ENCODE data around the gene FBXO31. TPM values are rescaled to one million over a fixed set of nuclear protein-coding genes. Genes with fewer than 3 reads are reported as not detected.
A peak's percentile ranks its signal among the peaks of the same experiment; 100 is the strongest.

FBXO31 gene
- total RNA-seq, 2 donors from 2014 or later, result 18.6 to 22.1 TPM

DNA sequence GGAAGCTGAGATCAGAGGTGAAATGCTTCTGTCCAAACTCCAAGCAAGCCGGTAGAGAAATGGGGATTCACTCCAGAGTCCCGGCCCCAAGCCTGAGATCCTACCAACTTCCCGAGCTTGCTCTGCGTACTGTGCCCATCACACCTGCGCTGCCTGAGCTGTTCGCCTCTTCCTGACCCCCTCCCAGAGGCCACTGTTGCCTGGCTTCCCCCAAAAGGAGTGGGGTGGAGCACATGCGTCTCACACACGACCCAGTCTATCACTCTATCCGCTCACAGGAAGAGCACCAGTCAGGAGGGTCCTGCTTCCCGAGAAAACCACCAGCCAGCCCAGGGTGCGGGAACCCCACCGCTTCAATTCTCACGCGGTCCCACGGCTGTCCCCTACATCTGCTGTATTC is 52.9 kb downstream of the FBXO31 start:
- H3K9me3 Mint-ChIP-seq, result no peaks in the 10 kb centered on the region

DNA sequence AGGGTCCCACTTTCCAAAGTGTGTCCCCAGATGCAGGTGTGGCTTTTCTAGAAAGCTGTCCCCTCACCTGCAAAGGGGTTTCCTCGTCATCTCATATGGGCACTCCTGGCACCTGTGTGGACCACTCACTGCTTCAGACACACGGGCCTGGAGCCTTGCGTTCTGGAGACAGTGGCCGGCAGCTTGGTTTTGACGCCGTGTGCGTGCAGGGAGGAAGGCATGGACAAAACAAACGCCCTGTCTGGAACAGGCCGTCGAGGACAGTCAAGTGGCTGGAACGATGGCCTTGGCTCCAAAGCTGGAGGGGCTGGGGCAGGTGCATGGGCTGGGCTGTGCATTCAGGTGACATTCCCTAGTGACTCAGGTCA is 53.3 kb downstream of the FBXO31 start:
- H3K4me3 Mint-ChIP-seq, result no peak overlapping the region
- no peak overlapping the region for H3K27ac ChIP-seq (ENCODE audit: low read depth, low read length)
- no peaks in the 10 kb centered on the region for H3K9me3 ChIP-seq (ENCODE audit: control insufficient read depth, low read length)
- no peak for DNase-seq
- no peak overlapping the region for H3K27ac Mint-ChIP-seq
- H3K4me1 ChIP-seq (ENCODE audit: control insufficient read depth, insufficient read depth, low read length), result no peaks in the 10 kb centered on the region
- 94% methylated on average over 6 to 11 of the region's 11 CpGs for WGBS, 2 experiments (ENCODE audit: insufficient coverage in 1 of 2, insufficient read length in 1 of 2)
- no peaks in the 10 kb centered on the region for H3K4me1 Mint-ChIP-seq
- H3K27me3 Mint-ChIP-seq (ENCODE audit: insufficient read depth), result no peaks in the 10 kb centered on the region
- H3K4me3 ChIP-seq (ENCODE audit: low read length), result no peak overlapping the region
- H3K36me3 ChIP-seq (ENCODE audit: control insufficient read depth, insufficient read depth, low read length), result peaks cover 14% of the 10 kb centered on the region
- peaks cover 23% of the 10 kb centered on the region for H3K36me3 Mint-ChIP-seq (ENCODE audit: low read depth)
- no peaks in the 10 kb centered on the region for H3K27me3 ChIP-seq (ENCODE audit: control insufficient read depth, insufficient read depth, low read length, poor library complexity, severe bottlenecking)
- TF ChIP-seq, protein P1, sequence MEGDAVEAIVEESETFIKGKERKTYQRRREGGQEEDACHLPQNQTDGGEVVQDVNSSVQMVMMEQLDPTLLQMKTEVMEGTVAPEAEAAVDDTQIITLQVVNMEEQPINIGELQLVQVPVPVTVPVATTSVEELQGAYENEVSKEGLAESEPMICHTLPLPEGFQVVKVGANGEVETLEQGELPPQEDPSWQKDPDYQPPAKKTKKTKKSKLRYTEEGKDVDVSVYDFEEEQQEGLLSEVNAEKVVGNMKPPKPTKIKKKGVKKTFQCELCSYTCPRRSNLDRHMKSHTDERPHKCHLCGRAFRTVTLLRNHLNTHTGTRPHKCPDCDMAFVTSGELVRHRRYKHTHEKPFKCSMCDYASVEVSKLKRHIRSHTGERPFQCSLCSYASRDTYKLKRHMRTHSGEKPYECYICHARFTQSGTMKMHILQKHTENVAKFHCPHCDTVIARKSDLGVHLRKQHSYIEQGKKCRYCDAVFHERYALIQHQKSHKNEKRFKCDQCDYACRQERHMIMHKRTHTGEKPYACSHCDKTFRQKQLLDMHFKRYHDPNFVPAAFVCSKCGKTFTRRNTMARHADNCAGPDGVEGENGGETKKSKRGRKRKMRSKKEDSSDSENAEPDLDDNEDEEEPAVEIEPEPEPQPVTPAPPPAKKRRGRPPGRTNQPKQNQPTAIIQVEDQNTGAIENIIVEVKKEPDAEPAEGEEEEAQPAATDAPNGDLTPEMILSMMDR (conservative IDR thresholded peaks at IDR 0.05), result no peak
- no peak overlapping the region for H3K9ac ChIP-seq (ENCODE audit: extremely low read depth, low read length, poor library complexity, severe bottlenecking)
- no peaks in the 10 kb centered on the region for H3K9me3 Mint-ChIP-seq

More for the DNA sequence above, 52.9 kb downstream of the FBXO31 start:
- Histone ChIP-seq H3K9ac (ENCODE audit: extremely low read depth, low read length, poor library complexity, severe bottlenecking) (no peak overlapping the region), H3K4me1 (ENCODE audit: control insufficient read depth, insufficient read depth, low read length) (no peaks in the 10 kb centered on the region), H3K27ac (ENCODE audit: low read depth, low read length) (no peak overlapping the region), H3K9me3 (ENCODE audit: control insufficient read depth, low read length) (no peaks in the 10 kb centered on the region), H3K27me3 (ENCODE audit: control insufficient read depth, insufficient read depth, low read length, poor library complexity, severe bottlenecking) (no peaks in the 10 kb centered on the region), H3K4me3 (ENCODE audit: low read length) (no peak overlapping the region), H3K36me3 (ENCODE audit: control insufficient read depth, insufficient read depth, low read length) (peaks cover 14% of the 10 kb centered on the region)
- no peaks in the 10 kb centered on the region for H3K27me3 Mint-ChIP-seq (ENCODE audit: insufficient read depth)
- H3K4me3 Mint-ChIP-seq, result no peak overlapping the region
- no peak for DNase-seq
- H3K36me3 Mint-ChIP-seq (ENCODE audit: low read depth), result peaks cover 25% of the 10 kb centered on the region
- H3K4me1 Mint-ChIP-seq, result no peaks in the 10 kb centered on the region
- TF ChIP-seq, protein P1 (conservative IDR thresholded peaks at IDR 0.05), result no peak
- WGBS, 2 experiments (ENCODE audit: insufficient coverage in 1 of 2, insufficient read length in 1 of 2), result 90 to 91% methylated on average over 15 of the region's 15 CpGs
- H3K27ac Mint-ChIP-seq, result peak overlapping the region; percentile 35

DNA sequence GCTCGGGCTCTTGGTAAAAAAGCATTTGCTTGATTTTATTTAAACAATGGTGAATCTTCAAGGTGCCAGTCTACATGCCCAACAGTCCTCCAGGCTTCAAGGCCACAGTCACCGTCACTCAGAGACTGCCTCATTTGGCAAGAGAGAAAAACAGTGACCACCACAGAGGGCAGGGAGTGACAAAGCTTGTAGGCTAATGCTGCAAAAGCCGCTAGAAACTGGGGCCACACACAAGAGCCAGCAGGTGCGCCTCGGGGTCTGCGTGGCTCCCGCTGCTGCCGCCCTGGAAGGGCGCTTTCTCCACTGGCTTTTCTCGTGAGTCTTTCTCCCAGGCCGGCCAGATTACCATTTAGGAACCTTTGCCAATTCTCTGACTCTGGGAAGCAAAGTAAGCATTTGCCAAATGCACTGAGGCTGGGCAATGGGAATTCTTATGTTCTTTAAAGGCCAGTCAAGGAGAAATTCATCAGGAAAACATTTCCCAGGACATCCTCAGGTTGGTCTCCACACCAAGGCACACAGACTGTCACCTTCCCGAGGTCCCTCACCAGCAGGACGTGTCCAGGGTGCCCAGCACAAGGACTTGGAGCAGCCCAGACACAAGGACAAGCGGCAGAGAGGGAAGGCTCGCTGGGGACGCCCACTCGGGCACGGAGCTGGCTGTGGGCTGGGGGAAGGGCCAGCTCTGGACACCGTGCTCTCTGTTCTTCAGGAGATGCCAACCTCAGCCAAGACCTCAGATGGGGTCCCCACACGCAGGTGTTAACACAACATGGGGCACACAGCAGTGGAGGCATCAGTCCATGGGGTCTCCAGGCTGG is 53.9 kb downstream of the FBXO31 start:
- DNase-seq, result no peak
- Histone ChIP-seq H3K4me1 (ENCODE audit: control insufficient read depth, insufficient read depth, low read length) (no peaks in the 10 kb centered on the region), H3K9me3 (ENCODE audit: control insufficient read depth, low read length) (no peaks in the 10 kb centered on the region), H3K4me3 (ENCODE audit: low read length) (no peak overlapping the region), H3K27ac (ENCODE audit: low read depth, low read length) (no peak overlapping the region), H3K27me3 (ENCODE audit: control insufficient read depth, insufficient read depth, low read length, poor library complexity, severe bottlenecking) (no peaks in the 10 kb centered on the region), H3K9ac (ENCODE audit: extremely low read depth, low read length, poor library complexity, severe bottlenecking) (no peak overlapping the region), H3K36me3 (ENCODE audit: control insufficient read depth, insufficient read depth, low read length) (peaks cover 14% of the 10 kb centered on the region)
- WGBS, 2 experiments (ENCODE audit: insufficient coverage in 1 of 2, insufficient read length in 1 of 2), result 93% methylated on average over 14 to 20 of the region's 20 CpGs
- peak overlapping the region; percentile 12 for H3K27ac Mint-ChIP-seq
- no peak overlapping the region for H3K4me3 Mint-ChIP-seq
- H3K36me3 Mint-ChIP-seq (ENCODE audit: low read depth), result peaks cover 22% of the 10 kb centered on the region
- no peaks in the 10 kb centered on the region for H3K4me1 Mint-ChIP-seq
- TF ChIP-seq, protein P1 (conservative IDR thresholded peaks at IDR 0.05), result no peak
- no peaks in the 10 kb centered on the region for H3K27me3 Mint-ChIP-seq (ENCODE audit: insufficient read depth)
- H3K9me3 Mint-ChIP-seq, result no peaks in the 10 kb centered on the region

Data from endodermal cell (in vitro differentiated cells).